IMR-90 (cell line): Measurements from ENCODE around the gene DYRK1A. TPM values are rescaled to one million over a fixed set of nuclear protein-coding genes. Genes with fewer than 3 reads are reported as not detected.
A peak's percentile ranks its signal among the peaks of the same experiment; 100 is the strongest.

ENCODE experiments used
- ATAC-seq: fragments of 200-7000 bp; cut with Tn5 transposase; 2 replicates; pipeline ENCODE4 v1.9.1; 2020; ENCODE audit warnings: low read depth, mild to moderate bottlenecking, moderate library complexity
- BruUV-seq: library from RNA; stranded (reverse); fragments of 400-500 nt; replicated peaks from 2 replicates; lab custom pipeline; 2021; lab: Mats Ljungman, UMichigan
- CTCF ChIA-PET: fragments of 300-600 bp; formaldehyde crosslinking; extraction: SDS; loops from one replicate; lab custom pipeline; 2021; ENCODE audit warnings: antibody characterized with exemption; lab: Yijun Ruan, JAX
- POLR2A ChIA-PET: fragments of 300-600 bp; sonication (Branson Sonifier 250); formaldehyde crosslinking; loops from one replicate; lab custom pipeline; 2022; ENCODE audit warnings: antibody characterized with exemption; ENCODE audit not compliant: unreplicated experiment; lab: Charles Lee
- DNase-seq: peaks from one replicate; pipeline ENCODE4 v3.0.0; 2013
- H2AFZ ChIP-seq: replicated peaks from 2 replicates; pipeline ENCODE3; 2013; ENCODE audit warnings: low read length, mild to moderate bottlenecking; ENCODE audit not compliant: poor library complexity
- H2AK5ac ChIP-seq: 2 replicates; pipeline ENCODE4 v1.6.1; 2013; ENCODE audit warnings: low read depth, low read length, inconsistent platforms
- H2AK9ac ChIP-seq: replicated peaks from 2 replicates; pipeline ENCODE3; 2013; ENCODE audit warnings: mild to moderate bottlenecking, low read depth, low read length, moderate library complexity; ENCODE audit not compliant: poor library complexity
- H2BK120ac ChIP-seq: 2 replicates; pipeline ENCODE4 v1.6.1; 2013; ENCODE audit warnings: low read depth, low read length, inconsistent platforms
- H2BK15ac ChIP-seq: 3 replicates; pipeline ENCODE4 v1.6.1; 2013; ENCODE audit warnings: low read depth, low read length, inconsistent platforms
- H2BK20ac ChIP-seq: 2 replicates; pipeline ENCODE4 v1.6.1; 2013; ENCODE audit warnings: low read depth, mild to moderate bottlenecking, inconsistent platforms, low read length, moderate library complexity
- H2BK5ac ChIP-seq: 2 replicates; pipeline ENCODE4 v1.6.1; 2013; ENCODE audit warnings: mild to moderate bottlenecking, low read depth, low read length, inconsistent platforms; ENCODE audit not compliant: poor library complexity, severe bottlenecking
- H3K14ac ChIP-seq: replicated peaks from 2 replicates; pipeline ENCODE4 v1.6.1; 2013; ENCODE audit warnings: low read depth, low read length, inconsistent platforms
- H3K18ac ChIP-seq: 2 replicates; pipeline ENCODE4 v1.6.1; 2013; ENCODE audit warnings: low read depth, low read length, control low read depth
- H3K23ac ChIP-seq: 2 replicates; pipeline ENCODE4 v1.6.1; 2013; ENCODE audit warnings: low read depth, low read length, inconsistent platforms
- H3K27ac ChIP-seq: 2 replicates; pipeline ENCODE4 v1.5.1; 2013; ENCODE audit warnings: mild to moderate bottlenecking, control low read depth, low read length; ENCODE audit not compliant: insufficient read depth
- H3K27me3 ChIP-seq: 2 replicates; pipeline ENCODE4 v1.6.1; 2013; ENCODE audit warnings: low read length; ENCODE audit not compliant: control insufficient read depth, insufficient read depth
- H3K36me3 ChIP-seq: 2 replicates; pipeline ENCODE4 v1.6.1; 2013; ENCODE audit warnings: low read length, mixed read lengths; ENCODE audit not compliant: control insufficient read depth, insufficient read depth
- H3K4ac ChIP-seq: 2 replicates; pipeline ENCODE4 v1.6.1; 2013; ENCODE audit warnings: low read depth, low read length, inconsistent platforms
- H3K4me1 ChIP-seq: 2 replicates; pipeline ENCODE4 v1.6.1; 2013; ENCODE audit warnings: low read length, mixed read lengths; ENCODE audit not compliant: control insufficient read depth, insufficient read depth
- H3K4me2 ChIP-seq: 2 replicates; pipeline ENCODE4 v1.6.1; 2013; ENCODE audit warnings: low read depth, mild to moderate bottlenecking, control low read depth, low read length, moderate library complexity
- H3K4me3 ChIP-seq: 2 replicates; pipeline ENCODE4 v1.5.1; 2013; ENCODE audit warnings: low read depth, mild to moderate bottlenecking, control low read depth, low read length, moderate library complexity; ENCODE audit not compliant: insufficient read depth
- H3K56ac ChIP-seq: 2 replicates; pipeline ENCODE4 v1.6.1; 2013; ENCODE audit warnings: low read length, inconsistent platforms; ENCODE audit not compliant: insufficient read depth; ENCODE audit errors: extremely low read depth
- H3K79me1 ChIP-seq, 2 experiments: 2 replicates each; pipeline ENCODE4 v1.6.1; 2013; ENCODE audit warnings: low read length in 2 of 2, inconsistent platforms in 1 of 2, low read depth in 1 of 2
- H3K9ac ChIP-seq: 2 replicates; pipeline ENCODE4 v1.6.1; 2013; ENCODE audit warnings: low read depth, low read length, control low read depth
- H3K9me1 ChIP-seq: 2 replicates; pipeline ENCODE4 v1.6.1; 2013; ENCODE audit warnings: low read length, inconsistent platforms; ENCODE audit not compliant: insufficient read depth
- H3K9me3 ChIP-seq: 2 replicates; pipeline ENCODE4 v1.6.1; 2013; ENCODE audit warnings: low read length; ENCODE audit not compliant: control insufficient read depth, insufficient read depth
- H4K20me1 ChIP-seq: 2 replicates; pipeline ENCODE4 v1.6.1; 2013; ENCODE audit warnings: low read length, inconsistent platforms; ENCODE audit not compliant: insufficient read depth
- H4K5ac ChIP-seq: 2 replicates; pipeline ENCODE4 v1.6.1; 2013; ENCODE audit warnings: mild to moderate bottlenecking, low read depth, low read length, control low read depth
- H4K8ac ChIP-seq, 2 experiments: 2 replicates each; pipeline ENCODE4 v1.6.1; 2013; ENCODE audit warnings: low read depth in 2 of 2, low read length in 2 of 2, control low read depth in 1 of 2, inconsistent platforms in 1 of 2
- H4K91ac ChIP-seq: 2 replicates; pipeline ENCODE4 v1.6.1; 2013; ENCODE audit warnings: low read depth, low read length, inconsistent platforms; ENCODE audit not compliant: insufficient read depth
- BHLHE40 ChIP-seq: fragments of 150-350 bp; IDR thresholded peaks from 2 replicates; pipeline ENCODE4 v1.6.1; 2016; ENCODE audit warnings: mild to moderate bottlenecking, low read depth, low read length
- CEBPB ChIP-seq: IDR thresholded peaks from 2 replicates; pipeline ENCODE4 v1.6.1; 2012; ENCODE audit warnings: low read depth, low read length, improper control_type of control experiment
- CHD1 ChIP-seq: IDR thresholded peaks from 2 replicates; pipeline ENCODE4 v1.6.1; 2012; ENCODE audit warnings: low read depth, low read length, improper control_type of control experiment
- CTCF ChIP-seq: conservative IDR thresholded peaks from 2 replicates; pipeline ENCODE4 v1.5.1; 2012; ENCODE audit warnings: mild to moderate bottlenecking, low read depth, low read length, improper control_type of control experiment
- ELK1 ChIP-seq: fragments of 150-350 bp; IDR thresholded peaks from 2 replicates; pipeline ENCODE4 v1.6.1; 2016; ENCODE audit warnings: low read depth, mild to moderate bottlenecking, low read length, moderate library complexity, borderline replicate concordance
- FOS ChIP-seq: fragments of 150-350 bp; IDR thresholded peaks from 2 replicates; pipeline ENCODE4 v1.6.1; 2016; ENCODE audit warnings: low read depth, low read length
- MAFK ChIP-seq: IDR thresholded peaks from 2 replicates; pipeline ENCODE4 v1.6.1; 2012; ENCODE audit warnings: low read depth, low read length, improper control_type of control experiment
- MAZ ChIP-seq: IDR thresholded peaks from 2 replicates; pipeline ENCODE4 v1.6.1; 2012; ENCODE audit warnings: low read depth, mild to moderate bottlenecking, low read length, improper control_type of control experiment, moderate library complexity, borderline replicate concordance
- MXI1 ChIP-seq: IDR thresholded peaks from 2 replicates; pipeline ENCODE4 v1.6.1; 2012; ENCODE audit warnings: low read depth, mild to moderate bottlenecking, low read length, moderate library complexity, borderline replicate concordance
- NFE2L2 ChIP-seq: fragments of 150-350 bp; IDR thresholded peaks from 2 replicates; pipeline ENCODE4 v1.6.1; 2016; ENCODE audit warnings: low read depth, mild to moderate bottlenecking, low read length
- POLR2A ChIP-seq: IDR thresholded peaks from 2 replicates; pipeline ENCODE4 v1.6.1; 2012; ENCODE audit warnings: mild to moderate bottlenecking, low read depth, low read length
- RAD21 ChIP-seq: IDR thresholded peaks from 2 replicates; pipeline ENCODE4 v1.6.1; 2012; ENCODE audit warnings: low read length, improper control_type of control experiment
- RCOR1 ChIP-seq: IDR thresholded peaks from 2 replicates; pipeline ENCODE4 v1.6.1; 2012; ENCODE audit warnings: mild to moderate bottlenecking, low read length, improper control_type of control experiment; ENCODE audit not compliant: insufficient replicate concordance
- RFX5 ChIP-seq: IDR thresholded peaks from 2 replicates; pipeline ENCODE4 v1.8.0; 2012; ENCODE audit warnings: low read depth, mild to moderate bottlenecking, low read length, moderate library complexity
- SMC3 ChIP-seq: fragments of 150-350 bp; IDR thresholded peaks from 2 replicates; pipeline ENCODE4 v1.6.1; 2016; ENCODE audit warnings: low read depth, mild to moderate bottlenecking, antibody characterized with exemption, low read length, moderate library complexity
- USF2 ChIP-seq: fragments of 150-350 bp; IDR thresholded peaks from 2 replicates; pipeline ENCODE4 v1.6.1; 2017; ENCODE audit warnings: mild to moderate bottlenecking, antibody characterized with exemption, low read length, low read depth
- WGBS, 2 experiments: methylation state at CpG; one replicate each; pipeline versions ENCODE4 v1.1.5 to v1.1.7; 2013; ENCODE audit warnings: missing lambda C conversion rate in 2 of 2; ENCODE audit not compliant: insufficient read length in 1 of 2; ENCODE audit errors: extremely low coverage in 2 of 2; 5-methylcytosine and 5-hydroxymethylcytosine counted together
- dilution Hi-C: fragments of 300-500 bp; cut with HindIII; formaldehyde crosslinking; loops from one replicate; pipeline ENCODE4 v1.14.3; 2018; ENCODE audit warnings: low sequenced_read_pairs; ENCODE audit not compliant: unreplicated experiment
- in situ Hi-C: fragments of 300-500 bp; cut with MboI; formaldehyde crosslinking; loops from 3 replicates; pipeline ENCODE4 v1.14.3; 2019; ENCODE audit warnings: low sequenced_read_pairs, inconsistent platforms, mixed read lengths
- intact Hi-C: fragments of 100-400 bp; cut with micrococcal nuclease; formaldehyde crosslinking; loops from 2 replicates; pipeline ENCODE4 v1.10.0; 2022
- polyA plus RNA-seq, 3 experiments: library from polyadenylated mRNA; depleted of rRNA; stranded (reverse); fragments of >200 nt; gene quantifications; 2 replicates each; pipeline ENCODE4 v1.2.3, GENCODE V29; 2012; ENCODE audit warnings: low replicate concordance in 1 of 3
- total RNA-seq: library from RNA; depleted of rRNA; stranded (reverse); fragments of >200 nt; gene quantifications from 2 replicates; pipeline ENCODE4 v1.2.3, GENCODE V29; 2012

Gene DYRK1A
- total and polyA plus RNA-seq, 2 of the 4 experiments (the other 2 are of a cell fraction): 18.6 to 50.5 TPM

GRCh38 chr21:37437376-37438080 is 71.0 kb downstream of the DYRK1A start:
- in situ Hi-C loops: no loop called here
- H3K79me1 ChIP-seq: peaks cover 10 to 30% of the 10 kb centered on the region in 2 experiments
- TF ChIP-seq ELK1 (no peak), BHLHE40 (no peak), SMC3 (no peak), RAD21 (no peak), CTCF (no peak), MAZ (no peak), POLR2A (no peak), NFE2L2 (no peak), RCOR1 (no peak), CEBPB (no peak), CHD1 (no peak), MAFK (no peak), RFX5 (no peak), FOS (no peak), MXI1 (no peak), USF2 (no peak)
- H3K36me3 ChIP-seq: no peaks in the 10 kb centered on the region
- H3K4me3 ChIP-seq: no peak overlapping the region
- no peak overlapping the region for H2AK9ac ChIP-seq
- no peaks in the 10 kb centered on the region for H3K9me3 ChIP-seq
- DNase-seq: no peak
- dilution Hi-C loops: no loop called here
- ChIA-PET CTCF (no interaction called here), POLR2A (no interaction called here)
- no peak for ATAC-seq
- no peak overlapping the region for H3K27ac ChIP-seq
- H3K9me1 ChIP-seq: peaks cover 8% of the 10 kb centered on the region
- H3K56ac ChIP-seq: no peak overlapping the region
- no peak overlapping the region for H2BK120ac ChIP-seq
- BruUV-seq: no TSS peak
- H3K18ac ChIP-seq: no peak overlapping the region
- H3K4me2 ChIP-seq: no peak overlapping the region
- no peak overlapping the region for H2AK5ac ChIP-seq
- intact Hi-C loops: no loop called here
- H4K8ac ChIP-seq: no peak overlapping the region
- H4K20me1 ChIP-seq: peaks cover 38% of the 10 kb centered on the region
- H3K27me3 ChIP-seq: no peaks in the 10 kb centered on the region
- H3K4me1 ChIP-seq: no peaks in the 10 kb centered on the region
- H2BK15ac ChIP-seq: no peak overlapping the region
- no peak overlapping the region for H3K9ac ChIP-seq
- H4K5ac ChIP-seq: no peak overlapping the region
- H4K91ac ChIP-seq: no peak overlapping the region
- no peak overlapping the region for H2BK20ac ChIP-seq
- no peak overlapping the region for H2BK5ac ChIP-seq
- no peak overlapping the region for H3K4ac ChIP-seq
- no CpG with 5 or more reads among the region's 1 CpG for WGBS, 2 experiments
- no peak overlapping the region for H3K14ac ChIP-seq
- no peak overlapping the region for H2AFZ ChIP-seq
- H3K23ac ChIP-seq: 0 out of 2 replicates have a peak overlapping the region, but pooled peaks have one; percentile 24
